ENCODE results near the gene PDE4D.

PDE4D gene

DNA sequence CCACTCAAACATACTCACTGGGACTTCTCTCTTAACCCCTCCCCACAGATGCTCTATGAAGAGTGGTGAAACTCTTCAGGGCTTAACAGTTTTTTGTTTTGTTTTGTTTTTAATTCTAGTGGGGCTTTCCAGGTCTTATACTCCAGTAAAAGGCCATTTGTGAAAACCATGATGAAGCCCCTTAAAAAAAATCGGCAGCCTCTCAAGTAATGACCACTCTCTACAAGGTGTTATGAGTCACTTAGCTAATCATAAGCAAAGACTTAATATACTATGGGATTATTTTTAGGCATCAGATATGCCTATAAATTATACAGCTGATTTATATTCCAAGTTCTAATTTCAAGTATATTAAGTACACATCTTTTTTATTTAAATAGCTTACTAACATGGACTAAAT, 702.8 kb downstream of the PDE4D start:
- no peak overlapping the region for H3K4me3 ChIP-seq (ENCODE audit: low read depth, low read length)
- peaks cover 6% of the 10 kb centered on the region for H3K4me1 ChIP-seq (ENCODE audit: control insufficient read depth, insufficient read depth, low read length)
- H3K36me3 ChIP-seq (ENCODE audit: control insufficient read depth, insufficient read depth, low read length) = no peaks in the 10 kb centered on the region
- no peaks in the 10 kb centered on the region for H3K27me3 ChIP-seq (ENCODE audit: control insufficient read depth, insufficient read depth, low read length)
- H3K9ac ChIP-seq (ENCODE audit: low read depth, low read length) = no peak overlapping the region
- H3K9me3 ChIP-seq (ENCODE audit: control insufficient read depth, insufficient read depth, low read length) = no peaks in the 10 kb centered on the region

DNA sequence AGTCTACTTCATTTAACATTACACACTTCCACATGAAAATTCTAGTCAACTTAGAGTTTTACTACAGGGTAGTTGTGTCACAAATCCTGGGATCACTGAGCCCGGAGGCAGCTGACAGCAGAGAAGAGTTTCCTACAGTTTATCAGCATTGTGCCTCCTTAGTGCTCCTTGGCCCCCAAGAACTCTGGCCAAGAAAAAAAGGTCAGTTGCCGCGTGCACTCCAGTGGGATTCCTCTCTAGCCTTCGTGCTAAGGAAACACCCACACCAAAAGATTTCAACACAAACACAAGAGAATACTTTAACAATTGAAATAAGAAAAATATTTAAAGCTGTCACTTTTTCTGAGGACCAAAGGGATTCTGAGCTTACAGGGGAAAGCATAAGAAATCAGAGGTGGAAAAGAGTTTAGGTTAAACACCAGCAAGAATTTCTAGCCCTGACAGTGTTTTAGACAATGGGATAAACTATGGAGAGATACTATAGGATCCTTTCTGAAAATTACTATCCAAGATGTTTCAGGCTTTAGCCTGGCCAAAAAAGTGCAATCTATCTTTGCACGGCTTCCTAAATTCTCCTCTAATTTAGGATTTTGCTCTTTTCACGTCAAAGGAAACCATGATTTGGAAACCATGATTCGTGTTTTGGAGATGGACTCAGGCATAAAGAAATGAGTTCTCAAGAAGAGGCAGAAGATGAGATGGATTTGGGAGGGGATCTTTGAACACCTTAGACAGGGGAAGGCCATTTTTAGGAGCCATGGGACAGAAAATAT, 703.9 kb downstream of the PDE4D start:
- Histone ChIP-seq H3K4me1 (ENCODE audit: control insufficient read depth, insufficient read depth, low read length) (peaks cover 6% of the 10 kb centered on the region), H3K4me3 (ENCODE audit: low read depth, low read length) (no peak overlapping the region), H3K9ac (ENCODE audit: low read depth, low read length) (no peak overlapping the region), H3K36me3 (ENCODE audit: control insufficient read depth, insufficient read depth, low read length) (no peaks in the 10 kb centered on the region), H3K9me3 (ENCODE audit: control insufficient read depth, insufficient read depth, low read length) (no peaks in the 10 kb centered on the region), H3K27me3 (ENCODE audit: control insufficient read depth, insufficient read depth, low read length) (no peaks in the 10 kb centered on the region)

GRCh38 chr5:59188419-59189225, 704.9 kb downstream of the PDE4D start:
- Histone ChIP-seq H3K4me1 (ENCODE audit: control insufficient read depth, insufficient read depth, low read length) (peaks cover 6% of the 10 kb centered on the region), H3K9ac (ENCODE audit: low read depth, low read length) (no peak overlapping the region), H3K36me3 (ENCODE audit: control insufficient read depth, insufficient read depth, low read length) (no peaks in the 10 kb centered on the region), H3K27me3 (ENCODE audit: control insufficient read depth, insufficient read depth, low read length) (no peaks in the 10 kb centered on the region), H3K4me3 (ENCODE audit: low read depth, low read length) (no peak overlapping the region), H3K9me3 (ENCODE audit: control insufficient read depth, insufficient read depth, low read length) (no peaks in the 10 kb centered on the region)

DNA sequence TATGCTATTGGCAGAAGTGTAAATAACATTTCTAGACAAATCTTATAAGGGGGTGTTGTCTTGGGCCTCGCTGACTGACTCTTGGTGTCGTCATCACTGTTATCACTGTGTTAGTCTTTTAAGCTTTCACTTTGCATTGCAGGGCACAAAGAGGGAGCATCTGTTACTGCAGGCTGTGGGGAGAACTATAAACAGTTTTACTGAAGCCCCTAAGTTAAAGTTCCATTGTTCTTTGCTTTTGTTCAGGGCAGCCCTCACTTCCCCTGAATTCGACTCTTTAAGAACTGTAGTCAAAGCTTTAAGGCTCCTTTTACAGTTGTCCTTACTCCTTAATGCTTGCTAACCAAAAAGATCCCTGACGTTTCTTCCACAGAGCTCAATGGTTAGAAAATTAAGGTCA, 705.7 kb downstream of the PDE4D start:
- Histone ChIP-seq H3K36me3 (ENCODE audit: control insufficient read depth, insufficient read depth, low read length) (no peaks in the 10 kb centered on the region), H3K9me3 (ENCODE audit: control insufficient read depth, insufficient read depth, low read length) (no peaks in the 10 kb centered on the region), H3K9ac (ENCODE audit: low read depth, low read length) (no peak overlapping the region), H3K27me3 (ENCODE audit: control insufficient read depth, insufficient read depth, low read length) (no peaks in the 10 kb centered on the region), H3K4me3 (ENCODE audit: low read depth, low read length) (no peak overlapping the region), H3K4me1 (ENCODE audit: control insufficient read depth, insufficient read depth, low read length) (peaks cover 12% of the 10 kb centered on the region)

DNA sequence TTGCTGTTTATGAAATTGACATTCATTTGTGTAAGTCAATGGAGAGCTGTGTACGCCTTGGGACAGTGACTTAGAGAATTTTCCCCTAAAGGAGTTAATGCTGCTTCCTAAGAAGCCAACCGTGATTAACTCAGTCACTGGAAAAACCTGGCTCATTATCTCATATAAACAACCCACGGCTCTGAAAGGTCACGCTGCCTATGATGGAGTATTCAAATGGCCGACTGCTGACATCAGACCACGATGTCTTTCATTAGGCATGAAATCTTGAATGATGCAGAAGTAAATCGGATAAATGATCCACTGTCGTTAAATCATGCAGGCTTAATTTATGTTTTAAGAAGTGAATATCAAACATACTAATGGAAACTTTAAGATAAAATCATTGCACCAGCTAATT, 706.9 kb downstream of the PDE4D start:
- H3K9me3 ChIP-seq (ENCODE audit: control insufficient read depth, insufficient read depth, low read length) = no peaks in the 10 kb centered on the region
- no peaks in the 10 kb centered on the region for H3K27me3 ChIP-seq (ENCODE audit: control insufficient read depth, insufficient read depth, low read length)
- H3K9ac ChIP-seq (ENCODE audit: low read depth, low read length) = no peak overlapping the region
- H3K4me3 ChIP-seq (ENCODE audit: low read depth, low read length) = no peak overlapping the region
- no peaks in the 10 kb centered on the region for H3K36me3 ChIP-seq (ENCODE audit: control insufficient read depth, insufficient read depth, low read length)
- peaks cover 17% of the 10 kb centered on the region for H3K4me1 ChIP-seq (ENCODE audit: control insufficient read depth, insufficient read depth, low read length)

DNA sequence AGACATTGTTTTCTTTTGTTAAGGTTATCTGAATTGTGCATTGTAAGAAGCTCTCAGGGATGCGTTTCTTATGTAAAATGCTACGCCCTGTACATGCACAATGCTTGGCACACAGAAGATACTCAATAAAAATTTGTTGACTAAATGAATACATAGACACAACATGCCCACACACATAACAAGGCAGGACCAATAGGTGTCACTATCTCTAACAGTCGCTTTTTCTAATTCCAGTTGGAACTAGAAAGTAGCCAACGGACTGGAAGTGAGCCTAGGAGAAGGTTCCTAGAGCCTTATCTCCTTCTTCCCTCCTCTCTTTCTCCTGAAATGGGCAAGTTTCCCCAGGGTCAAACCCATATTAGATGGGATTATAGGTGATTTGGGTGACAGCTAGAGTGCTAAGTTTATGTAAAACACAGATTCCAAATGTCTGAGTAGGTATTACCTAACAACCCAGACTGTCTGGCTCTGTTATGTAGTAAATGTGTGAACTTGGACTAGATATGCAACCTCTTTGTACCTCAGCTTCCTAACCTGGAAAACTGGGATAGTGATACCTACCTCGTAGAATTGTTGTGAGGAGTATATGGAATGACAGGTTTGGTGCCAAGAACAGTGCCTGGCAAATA, 707.7 kb downstream of the PDE4D start:
- H3K9ac ChIP-seq (ENCODE audit: low read depth, low read length) = no peak overlapping the region
- H3K4me1 ChIP-seq (ENCODE audit: control insufficient read depth, insufficient read depth, low read length) = peaks cover 17% of the 10 kb centered on the region
- no peaks in the 10 kb centered on the region for H3K36me3 ChIP-seq (ENCODE audit: control insufficient read depth, insufficient read depth, low read length)
- H3K9me3 ChIP-seq (ENCODE audit: control insufficient read depth, insufficient read depth, low read length) = no peaks in the 10 kb centered on the region
- no peaks in the 10 kb centered on the region for H3K27me3 ChIP-seq (ENCODE audit: control insufficient read depth, insufficient read depth, low read length)
- no peak overlapping the region for H3K4me3 ChIP-seq (ENCODE audit: low read depth, low read length)

GRCh38 chr5:59184769-59185168, 708.8 kb downstream of the PDE4D start:
- Histone ChIP-seq H3K9me3 (ENCODE audit: control insufficient read depth, insufficient read depth, low read length) (no peaks in the 10 kb centered on the region), H3K4me3 (ENCODE audit: low read depth, low read length) (no peak overlapping the region), H3K36me3 (ENCODE audit: control insufficient read depth, insufficient read depth, low read length) (no peaks in the 10 kb centered on the region), H3K4me1 (ENCODE audit: control insufficient read depth, insufficient read depth, low read length) (peaks cover 17% of the 10 kb centered on the region), H3K27me3 (ENCODE audit: control insufficient read depth, insufficient read depth, low read length) (no peaks in the 10 kb centered on the region), H3K9ac (ENCODE audit: low read depth, low read length) (no peak overlapping the region)

- H3K36me3 ChIP-seq (ENCODE audit: control insufficient read depth, insufficient read depth, low read length) = no peaks in the 10 kb centered on the region
- H3K4me1 ChIP-seq (ENCODE audit: control insufficient read depth, insufficient read depth, low read length) = peaks cover 11% of the 10 kb centered on the region
- no peaks in the 10 kb centered on the region for H3K9me3 ChIP-seq (ENCODE audit: control insufficient read depth, insufficient read depth, low read length)
- H3K4me3 ChIP-seq (ENCODE audit: low read depth, low read length) = no peak overlapping the region
- no peaks in the 10 kb centered on the region for H3K27me3 ChIP-seq (ENCODE audit: control insufficient read depth, insufficient read depth, low read length)
- no peak overlapping the region for H3K9ac ChIP-seq (ENCODE audit: low read depth, low read length)
Measured at GRCh38 chr5:59182760-59183159, 710.8 kb downstream of the PDE4D start.

GRCh38 chr5:59180515-59180914, 713.0 kb downstream of the PDE4D start:
- Histone ChIP-seq H3K4me3 (ENCODE audit: low read depth, low read length) (no peak overlapping the region), H3K9me3 (ENCODE audit: control insufficient read depth, insufficient read depth, low read length) (no peaks in the 10 kb centered on the region), H3K27me3 (ENCODE audit: control insufficient read depth, insufficient read depth, low read length) (no peaks in the 10 kb centered on the region), H3K9ac (ENCODE audit: low read depth, low read length) (no peak overlapping the region), H3K36me3 (ENCODE audit: control insufficient read depth, insufficient read depth, low read length) (no peaks in the 10 kb centered on the region), H3K4me1 (ENCODE audit: control insufficient read depth, insufficient read depth, low read length) (peaks cover 11% of the 10 kb centered on the region)

- H3K4me1 ChIP-seq (ENCODE audit: control insufficient read depth, insufficient read depth, low read length) = peaks cover 11% of the 10 kb centered on the region
- H3K4me3 ChIP-seq (ENCODE audit: low read depth, low read length) = no peak overlapping the region
- H3K27me3 ChIP-seq (ENCODE audit: control insufficient read depth, insufficient read depth, low read length) = no peaks in the 10 kb centered on the region
Measured at GRCh38 chr5:59179704-59180103, 713.8 kb downstream of the PDE4D start.

GRCh38 chr5:59178482-59178881, 715.0 kb downstream of the PDE4D start:
- H3K27me3 ChIP-seq (ENCODE audit: control insufficient read depth, insufficient read depth, low read length) = no peaks in the 10 kb centered on the region

More at GRCh38 chr5:59179704-59180103, 713.8 kb downstream of the PDE4D start:
- H3K36me3 ChIP-seq (ENCODE audit: control insufficient read depth, insufficient read depth, low read length) = no peaks in the 10 kb centered on the region
- no peak overlapping the region for H3K9ac ChIP-seq (ENCODE audit: low read depth, low read length)
- no peaks in the 10 kb centered on the region for H3K9me3 ChIP-seq (ENCODE audit: control insufficient read depth, insufficient read depth, low read length)

More at GRCh38 chr5:59178482-59178881, 715.0 kb downstream of the PDE4D start:
- Histone ChIP-seq H3K36me3 (ENCODE audit: control insufficient read depth, insufficient read depth, low read length) (no peaks in the 10 kb centered on the region), H3K9ac (ENCODE audit: low read depth, low read length) (no peak overlapping the region), H3K4me1 (ENCODE audit: control insufficient read depth, insufficient read depth, low read length) (peaks cover 11% of the 10 kb centered on the region), H3K9me3 (ENCODE audit: control insufficient read depth, insufficient read depth, low read length) (no peaks in the 10 kb centered on the region), H3K4me3 (ENCODE audit: low read depth, low read length) (no peak overlapping the region)
